HG03565 (cell line): Measurements from ENCODE around the gene INSL3.
"Not testable (repeated sequence)": the region's sequence is repeated elsewhere in the genome, so short reads cannot be mapped to it uniquely, and the experiment has no call there.

Experiments
- ATAC-seq: cut with Tn5 transposase; IDR thresholded peaks from one replicate; pipeline ENCODE4 v1.9.1; 2021; ENCODE audit warnings: mild to moderate bottlenecking, moderate library complexity; ENCODE audit not compliant: unreplicated experiment

Gene INSL3

GRCh38 chr19:17790059-17790780 is 31.1 kb downstream of the INSL3 start:
- ATAC-seq: no peak

GRCh38 chr19:17788632-17789031 is 32.7 kb downstream of the INSL3 start:
- no peak for ATAC-seq

GRCh38 chr19:17787274-17787913 is 33.9 kb downstream of the INSL3 start:
- ATAC-seq: no peak

- ATAC-seq: no peak
Observed at GRCh38 chr19:17784201-17785008, 36.9 kb downstream of the INSL3 start.

GRCh38 chr19:17783721-17784120 is 37.6 kb downstream of the INSL3 start:
- not testable (repeated sequence) for ATAC-seq

- no peak for ATAC-seq
Observed at GRCh38 chr19:17780781-17781180, 40.5 kb downstream of the INSL3 start.

GRCh38 chr19:17778968-17779929 is 42.1 kb downstream of the INSL3 start:
- no peak for ATAC-seq

- no peak for ATAC-seq
Observed at GRCh38 chr19:17778251-17778967, 42.9 kb downstream of the INSL3 start.

GRCh38 chr19:17777840-17778239 is 43.5 kb downstream of the INSL3 start:
- not testable (repeated sequence) for ATAC-seq

- peak; percentile 68 for ATAC-seq
Observed at GRCh38 chr19:17775991-17776803, 45.1 kb downstream of the INSL3 start.

GRCh38 chr19:17775245-17775927 is 45.9 kb downstream of the INSL3 start:
- ATAC-seq: no peak

GRCh38 chr19:17772172-17772571 is 49.1 kb downstream of the INSL3 start:
- ATAC-seq: no peak

- ATAC-seq: no peak
Observed at GRCh38 chr19:17770613-17771012, 50.7 kb downstream of the INSL3 start.

- no peak for ATAC-seq
Observed at GRCh38 chr19:17767559-17767958, 53.8 kb downstream of the INSL3 start.

- no peak for ATAC-seq
Observed at GRCh38 chr19:17766543-17767131, 54.7 kb downstream of the INSL3 start.
